Measurements from ENCODE around the gene ANKFY1. TPM values are rescaled to one million over a fixed set of nuclear protein-coding genes. Genes with fewer than 3 reads are reported as not detected.

Gene ANKFY1
- total and polyA plus RNA-seq, 9 of the 15 experiments (the other 6 are each of a cell fraction or from before 2014, with no cell fraction given) = 4.3 to 25.6 (median 12.2) TPM

DNA sequence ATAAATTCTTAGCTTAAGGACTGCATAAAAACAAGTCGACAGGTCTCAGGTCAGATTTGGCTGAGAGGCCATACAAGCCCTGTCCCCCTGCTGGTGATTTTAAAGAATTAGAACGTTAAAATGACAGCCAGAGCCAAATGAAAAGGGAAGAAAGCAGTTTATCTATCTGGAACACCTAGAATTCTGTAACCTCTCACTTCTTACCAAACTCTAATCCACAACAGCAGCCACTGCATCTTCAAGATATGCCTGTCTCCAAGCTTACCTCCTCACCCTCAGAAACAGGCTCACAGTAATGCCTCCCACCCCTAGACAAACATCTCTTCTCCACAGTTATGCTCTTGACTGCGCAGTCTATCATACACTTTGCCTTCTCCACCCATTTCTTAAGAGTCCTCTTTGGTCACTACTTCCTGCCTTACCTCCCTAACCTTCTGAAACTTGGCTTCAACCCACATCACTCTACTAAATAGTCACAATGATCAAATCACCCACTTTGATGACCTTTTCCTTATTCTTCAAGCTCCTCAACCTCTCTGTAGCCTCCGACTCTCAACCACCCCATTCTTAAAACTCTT lies 14.2 kb downstream of the ANKFY1 start (continued):
- TF ChIP-seq, protein P1, sequence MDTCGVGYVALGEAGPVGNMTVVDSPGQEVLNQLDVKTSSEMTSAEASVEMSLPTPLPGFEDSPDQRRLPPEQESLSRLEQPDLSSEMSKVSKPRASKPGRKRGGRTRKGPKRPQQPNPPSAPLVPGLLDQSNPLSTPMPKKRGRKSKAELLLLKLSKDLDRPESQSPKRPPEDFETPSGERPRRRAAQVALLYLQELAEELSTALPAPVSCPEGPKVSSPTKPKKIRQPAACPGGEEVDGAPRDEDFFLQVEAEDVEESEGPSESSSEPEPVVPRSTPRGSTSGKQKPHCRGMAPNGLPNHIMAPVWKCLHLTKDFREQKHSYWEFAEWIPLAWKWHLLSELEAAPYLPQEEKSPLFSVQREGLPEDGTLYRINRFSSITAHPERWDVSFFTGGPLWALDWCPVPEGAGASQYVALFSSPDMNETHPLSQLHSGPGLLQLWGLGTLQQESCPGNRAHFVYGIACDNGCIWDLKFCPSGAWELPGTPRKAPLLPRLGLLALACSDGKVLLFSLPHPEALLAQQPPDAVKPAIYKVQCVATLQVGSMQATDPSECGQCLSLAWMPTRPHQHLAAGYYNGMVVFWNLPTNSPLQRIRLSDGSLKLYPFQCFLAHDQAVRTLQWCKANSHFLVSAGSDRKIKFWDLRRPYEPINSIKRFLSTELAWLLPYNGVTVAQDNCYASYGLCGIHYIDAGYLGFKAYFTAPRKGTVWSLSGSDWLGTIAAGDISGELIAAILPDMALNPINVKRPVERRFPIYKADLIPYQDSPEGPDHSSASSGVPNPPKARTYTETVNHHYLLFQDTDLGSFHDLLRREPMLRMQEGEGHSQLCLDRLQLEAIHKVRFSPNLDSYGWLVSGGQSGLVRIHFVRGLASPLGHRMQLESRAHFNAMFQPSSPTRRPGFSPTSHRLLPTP (IDR thresholded peaks at IDR 0.05; ENCODE audit: borderline replicate concordance, extremely low read depth, insufficient read length) = no peak
- TF ChIP-seq FOSL1 (tag; conservative IDR thresholded peaks at IDR 0.05) (no peak), CBFA2T3 (IDR thresholded peaks at IDR 0.05) (peak; percentile 99), ZNF217 (CRISPR knock-in tag; IDR thresholded peaks at IDR 0.05) (no peak), NBN (IDR thresholded peaks at IDR 0.05; ENCODE audit: low read depth) (peak; percentile 94), ZNF384 (IDR thresholded peaks at IDR 0.05; ENCODE audit: low read depth, low read length) (no peak), ZNF324 (CRISPR knock-in tag; IDR thresholded peaks at IDR 0.05) (no peak), ZNF282 (CRISPR knock-in tag; IDR thresholded peaks at IDR 0.05) (no peak)
- TF ChIP-seq, protein P2, sequence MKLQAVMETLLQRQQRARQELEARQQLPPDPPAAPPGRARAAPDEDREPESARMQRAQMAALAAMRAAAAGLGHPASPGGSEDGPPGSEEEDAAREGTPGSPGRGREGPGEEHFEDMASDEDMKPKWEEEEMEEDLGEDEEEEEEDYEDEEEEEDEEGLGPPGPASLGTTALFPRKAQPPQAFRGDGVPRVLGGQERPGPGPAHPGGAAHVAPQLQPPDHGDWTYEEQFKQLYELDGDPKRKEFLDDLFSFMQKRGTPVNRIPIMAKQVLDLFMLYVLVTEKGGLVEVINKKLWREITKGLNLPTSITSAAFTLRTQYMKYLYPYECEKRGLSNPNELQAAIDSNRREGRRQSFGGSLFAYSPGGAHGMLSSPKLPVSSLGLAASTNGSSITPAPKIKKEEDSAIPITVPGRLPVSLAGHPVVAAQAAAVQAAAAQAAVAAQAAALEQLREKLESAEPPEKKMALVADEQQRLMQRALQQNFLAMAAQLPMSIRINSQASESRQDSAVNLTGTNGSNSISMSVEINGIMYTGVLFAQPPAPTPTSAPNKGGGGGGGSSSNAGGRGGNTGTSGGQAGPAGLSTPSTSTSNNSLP (IDR thresholded peaks at IDR 0.05; ENCODE audit: borderline replicate concordance, low read depth, low read length) = peak; percentile 40; the same call in 1 of the 2 replicates
- TF ChIP-seq, protein P3, sequence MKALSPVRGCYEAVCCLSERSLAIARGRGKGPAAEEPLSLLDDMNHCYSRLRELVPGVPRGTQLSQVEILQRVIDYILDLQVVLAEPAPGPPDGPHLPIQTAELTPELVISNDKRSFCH (CRISPR knock-in tag; IDR thresholded peaks at IDR 0.05) = no peak
- TF ChIP-seq, protein P3 (tag; IDR thresholded peaks at IDR 0.05) = no peak
- TF ChIP-seq, protein P4, sequence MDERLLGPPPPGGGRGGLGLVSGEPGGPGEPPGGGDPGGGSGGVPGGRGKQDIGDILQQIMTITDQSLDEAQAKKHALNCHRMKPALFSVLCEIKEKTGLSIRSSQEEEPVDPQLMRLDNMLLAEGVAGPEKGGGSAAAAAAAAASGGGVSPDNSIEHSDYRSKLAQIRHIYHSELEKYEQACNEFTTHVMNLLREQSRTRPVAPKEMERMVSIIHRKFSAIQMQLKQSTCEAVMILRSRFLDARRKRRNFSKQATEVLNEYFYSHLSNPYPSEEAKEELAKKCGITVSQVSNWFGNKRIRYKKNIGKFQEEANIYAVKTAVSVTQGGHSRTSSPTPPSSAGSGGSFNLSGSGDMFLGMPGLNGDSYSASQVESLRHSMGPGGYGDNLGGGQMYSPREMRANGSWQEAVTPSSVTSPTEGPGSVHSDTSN (CRISPR knock-in tag; IDR thresholded peaks at IDR 0.05; ENCODE audit: low read depth) = no peak
- TF ChIP-seq, protein P4 (tag; conservative IDR thresholded peaks at IDR 0.05; ENCODE audit: low read depth) = 0 out of 2 replicates have a peak, but pooled peaks have one; percentile 7
- TF ChIP-seq, protein P5, sequence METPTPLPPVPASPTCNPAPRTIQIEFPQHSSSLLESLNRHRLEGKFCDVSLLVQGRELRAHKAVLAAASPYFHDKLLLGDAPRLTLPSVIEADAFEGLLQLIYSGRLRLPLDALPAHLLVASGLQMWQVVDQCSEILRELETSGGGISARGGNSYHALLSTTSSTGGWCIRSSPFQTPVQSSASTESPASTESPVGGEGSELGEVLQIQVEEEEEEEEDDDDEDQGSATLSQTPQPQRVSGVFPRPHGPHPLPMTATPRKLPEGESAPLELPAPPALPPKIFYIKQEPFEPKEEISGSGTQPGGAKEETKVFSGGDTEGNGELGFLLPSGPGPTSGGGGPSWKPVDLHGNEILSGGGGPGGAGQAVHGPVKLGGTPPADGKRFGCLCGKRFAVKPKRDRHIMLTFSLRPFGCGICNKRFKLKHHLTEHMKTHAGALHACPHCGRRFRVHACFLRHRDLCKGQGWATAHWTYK (CRISPR knock-in tag; IDR thresholded peaks at IDR 0.05) = no peak
- TF ChIP-seq, protein P6, sequence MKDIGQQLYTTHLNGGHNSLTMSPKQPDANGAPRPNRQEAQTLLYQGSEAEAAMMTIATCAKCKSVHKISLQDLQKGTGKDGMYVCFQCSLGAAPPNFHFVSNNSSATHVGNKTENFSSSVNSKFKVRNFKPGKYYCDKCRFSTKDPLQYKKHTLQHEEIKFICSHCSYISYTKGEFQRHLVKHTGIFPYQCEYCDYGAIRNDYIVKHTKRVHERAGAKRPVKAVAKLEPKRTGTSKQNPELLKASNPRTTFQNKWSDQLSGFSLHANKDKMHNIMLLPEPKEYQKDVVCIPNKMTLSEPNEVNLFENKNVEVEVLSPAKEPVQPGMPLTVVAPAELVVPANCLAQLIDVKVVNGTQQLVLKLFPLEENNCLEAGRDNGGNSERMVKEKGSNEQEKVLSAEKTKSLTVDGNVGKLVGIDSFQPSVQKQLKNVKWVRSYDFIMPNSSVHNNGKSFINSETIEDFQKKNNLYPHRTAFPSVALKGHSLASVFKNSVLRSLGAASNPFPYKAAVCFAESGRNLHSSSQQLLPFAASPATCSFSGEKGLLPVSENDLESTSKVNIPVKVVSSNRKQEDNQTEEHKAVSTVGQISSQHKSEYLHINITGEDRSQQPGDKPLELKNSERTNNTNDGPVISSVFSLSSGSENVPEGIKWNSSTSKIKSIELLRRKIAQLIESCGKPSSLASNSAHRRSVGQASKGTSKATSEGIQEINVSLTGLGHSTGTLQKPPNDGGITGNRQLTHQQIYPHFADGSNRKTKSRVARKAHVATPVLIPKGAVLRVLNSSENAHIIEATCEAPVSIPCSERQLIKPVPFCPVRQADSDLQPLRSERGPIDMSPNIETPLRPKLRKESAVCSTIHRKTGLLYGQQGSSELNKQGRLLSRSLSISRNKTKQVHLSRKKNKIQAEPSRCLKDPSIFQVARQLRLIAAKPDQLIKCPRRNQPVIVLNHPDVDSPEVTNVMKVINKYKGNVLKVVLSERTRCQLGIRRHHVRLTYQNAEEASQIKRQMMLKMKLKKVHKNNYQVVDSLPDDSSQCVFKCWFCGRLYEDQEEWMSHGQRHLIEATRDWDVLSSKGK (CRISPR knock-in tag; IDR thresholded peaks at IDR 0.05) = no peak

Data from K562 (cell line).